Panc1 (cell line): ENCODE measurements around the gene XYLT1. TPM values are rescaled to one million over a fixed set of nuclear protein-coding genes. Genes with fewer than 3 reads are reported as not detected.

ENCODE experiments used
- ATAC-seq: fragments of 200-7000 bp; cut with Tn5 transposase; 2 replicates; pipeline ENCODE4 v1.9.1; 2020; ENCODE audit warnings: mild to moderate bottlenecking, moderate library complexity
- Bru-seq: library from RNA; stranded (reverse); fragments of 400-500 nt; gene quantifications from one replicate; lab custom pipeline; 2021; lab: Mats Ljungman, UMichigan
- BruChase-seq, 2 experiments: library from RNA; stranded (reverse); fragments of 400-500 nt; gene quantifications; one replicate each; lab custom pipeline; 2021; lab: Mats Ljungman, UMichigan
- BruUV-seq: library from RNA; stranded (reverse); fragments of 400-500 nt; replicated peaks from 2 replicates; lab custom pipeline; 2021; lab: Mats Ljungman, UMichigan
- CTCF ChIA-PET: fragments of 300-600 bp; sonication (Branson Sonifier 250); formaldehyde crosslinking; loops from one replicate; lab custom pipeline; 2022; ENCODE audit warnings: antibody characterized with exemption; lab: Charles Lee
- POLR2A ChIA-PET: fragments of 300-600 bp; sonication (Branson Sonifier 250); formaldehyde crosslinking; loops from one replicate; lab custom pipeline; 2022; ENCODE audit warnings: antibody characterized with exemption; lab: Charles Lee
- DNase-seq: peaks from one replicate; pipeline ENCODE4 v3.0.0-alpha.2; 2010; ENCODE audit warnings: low read depth, low spot score
- H3K27ac ChIP-seq: 2 replicates; pipeline ENCODE4 v1.5.1; 2011; ENCODE audit warnings: mild to moderate bottlenecking, low read length, inconsistent platforms
- H3K27me3 ChIP-seq: fragments of 200-500 bp; sonication (Bioruptor generic); 2 replicates; pipeline ENCODE4 v1.6.0; 2014; ENCODE audit warnings: low read length, inconsistent platforms; ENCODE audit not compliant: control insufficient read depth, insufficient read depth
- H3K36me3 ChIP-seq: fragments of 200-500 bp; sonication (Bioruptor generic); 2 replicates; pipeline ENCODE4 v1.5.1; 2014; ENCODE audit warnings: inconsistent platforms, mild to moderate bottlenecking, low read length, moderate library complexity; ENCODE audit not compliant: control insufficient read depth, insufficient read depth
- H3K4me1 ChIP-seq: 2 replicates; pipeline ENCODE4 v1.5.1; 2011; ENCODE audit warnings: inconsistent platforms, mild to moderate bottlenecking, low read length, moderate library complexity; ENCODE audit not compliant: control insufficient read depth, insufficient read depth
- H3K4me3 ChIP-seq, 2 experiments: 2 replicates each; pipeline ENCODE4 v1.5.1; 2011 to 2012; ENCODE audit warnings: low read depth in 2 of 2, low read length in 2 of 2, mild to moderate bottlenecking in 2 of 2, inconsistent platforms in 1 of 2, moderate library complexity in 1 of 2
- H3K9me3 ChIP-seq: fragments of 200-500 bp; sonication (Bioruptor generic); 2 replicates; pipeline ENCODE4 v1.5.1; 2014; ENCODE audit warnings: low read depth, mild to moderate bottlenecking, inconsistent platforms, low read length, moderate library complexity; ENCODE audit not compliant: control insufficient read depth, insufficient read depth
- POLR2AphosphoS5 ChIP-seq: IDR thresholded peaks from 2 replicates; pipeline ENCODE4 v1.6.1; 2012; ENCODE audit warnings: mild to moderate bottlenecking, low read depth, low read length, moderate library complexity
- SIN3A ChIP-seq: IDR thresholded peaks from 2 replicates; pipeline ENCODE4 v1.6.1; 2012; ENCODE audit warnings: low read depth, mild to moderate bottlenecking, low read length, moderate library complexity, borderline replicate concordance; ENCODE audit not compliant: insufficient read depth
- TCF7L2 ChIP-seq: IDR thresholded peaks from 2 replicates; pipeline ENCODE4 v1.6.1; 2011; ENCODE audit warnings: mild to moderate bottlenecking, low read depth, low read length, inconsistent platforms
- in situ Hi-C: cut with HindIII; loops from 2 replicates; pipeline ENCODE4 v1.10.0; 2016; ENCODE audit warnings: low sequenced_read_pairs, low pct_unique_long_range_greater_than_20kb
- intact Hi-C: fragments of 100-400 bp; cut with micrococcal nuclease; formaldehyde crosslinking; loops from one replicate; pipeline ENCODE4 v1.10.0; 2022; ENCODE audit not compliant: unreplicated experiment
- long read RNA-seq: library from polyadenylated mRNA; unstranded; transcript quantifications from one replicate; pipeline ENCODE4 v2.0.0, GENCODE V29; 2021; ENCODE audit not compliant: unreplicated experiment
- polyA plus RNA-seq: library from polyadenylated mRNA; unstranded; fragments of >200 nt; gene quantifications from one replicate; pipeline ENCODE4 v1.2.1, GENCODE V29; 2012; ENCODE audit warnings: missing spikeins; ENCODE audit not compliant: insufficient read length
- total RNA-seq: library from RNA; stranded (reverse); gene quantifications from one replicate; pipeline ENCODE4 v1.2.1, GENCODE V29; 2021; ENCODE audit not compliant: unreplicated experiment
- TF ChIP-seq, protein P1 (sequence below), 2 experiments: IDR thresholded peaks; 2 replicates each; pipeline ENCODE4 v1.6.1; 2011 to 2012; ENCODE audit warnings: low read depth in 2 of 2, control low read depth in 1 of 2, low read length in 1 of 2, mild to moderate bottlenecking in 1 of 2, moderate library complexity in 1 of 2; ENCODE audit not compliant: insufficient read depth in 1 of 2
- TF ChIP-seq, protein P2 (sequence below): fragments of 450-650 bp; IDR thresholded peaks from 2 replicates; pipeline ENCODE4 v1.5.1; 2017; ENCODE audit warnings: mild to moderate bottlenecking

The XYLT1 gene
- total RNA-seq (0.62 TPM), Bru-seq, nascent RNA (percentile 13 among the genes with signal in this experiment), BruChase-seq, experiment 1, labeled RNA remaining after a 2-hour chase (percentile 13 among the genes with signal in this experiment), BruChase-seq, experiment 2, labeled RNA remaining after a 6-hour chase (percentile 15 among the genes with signal in this experiment)
- 0.05 TPM for polyA plus RNA-seq
- long read RNA-seq = 0 reads

GRCh38 chr16:17470908-17471718, at the start of gene XYLT1:
TSS of gene XYLT1 (minus strand) at chr16:17470960. CDS start at chr16:17470796, 164 bp downstream.
- Histone ChIP-seq H3K9me3 (no peaks in the 10 kb centered on the region), H3K4me1 (peaks cover 10% of the 10 kb centered on the region), H3K36me3 (no peaks in the 10 kb centered on the region), H3K27ac (no peak within 1 kb of the TSS), H3K4me3 (peak within 1 kb of the TSS; percentile 31 to 38; a peak in 3 of 4 replicates), H3K27me3 (peaks cover 39% of the 10 kb centered on the region)
- ATAC-seq = peak; percentile 31; the same call in 1 of the 2 replicates
- ChIA-PET CTCF (no interaction called here), POLR2A (no interaction called here)
- DNase-seq = no peak
- in situ Hi-C loops = no loop called here
- BruUV-seq = no TSS peak
- TF ChIP-seq, protein P1, sequence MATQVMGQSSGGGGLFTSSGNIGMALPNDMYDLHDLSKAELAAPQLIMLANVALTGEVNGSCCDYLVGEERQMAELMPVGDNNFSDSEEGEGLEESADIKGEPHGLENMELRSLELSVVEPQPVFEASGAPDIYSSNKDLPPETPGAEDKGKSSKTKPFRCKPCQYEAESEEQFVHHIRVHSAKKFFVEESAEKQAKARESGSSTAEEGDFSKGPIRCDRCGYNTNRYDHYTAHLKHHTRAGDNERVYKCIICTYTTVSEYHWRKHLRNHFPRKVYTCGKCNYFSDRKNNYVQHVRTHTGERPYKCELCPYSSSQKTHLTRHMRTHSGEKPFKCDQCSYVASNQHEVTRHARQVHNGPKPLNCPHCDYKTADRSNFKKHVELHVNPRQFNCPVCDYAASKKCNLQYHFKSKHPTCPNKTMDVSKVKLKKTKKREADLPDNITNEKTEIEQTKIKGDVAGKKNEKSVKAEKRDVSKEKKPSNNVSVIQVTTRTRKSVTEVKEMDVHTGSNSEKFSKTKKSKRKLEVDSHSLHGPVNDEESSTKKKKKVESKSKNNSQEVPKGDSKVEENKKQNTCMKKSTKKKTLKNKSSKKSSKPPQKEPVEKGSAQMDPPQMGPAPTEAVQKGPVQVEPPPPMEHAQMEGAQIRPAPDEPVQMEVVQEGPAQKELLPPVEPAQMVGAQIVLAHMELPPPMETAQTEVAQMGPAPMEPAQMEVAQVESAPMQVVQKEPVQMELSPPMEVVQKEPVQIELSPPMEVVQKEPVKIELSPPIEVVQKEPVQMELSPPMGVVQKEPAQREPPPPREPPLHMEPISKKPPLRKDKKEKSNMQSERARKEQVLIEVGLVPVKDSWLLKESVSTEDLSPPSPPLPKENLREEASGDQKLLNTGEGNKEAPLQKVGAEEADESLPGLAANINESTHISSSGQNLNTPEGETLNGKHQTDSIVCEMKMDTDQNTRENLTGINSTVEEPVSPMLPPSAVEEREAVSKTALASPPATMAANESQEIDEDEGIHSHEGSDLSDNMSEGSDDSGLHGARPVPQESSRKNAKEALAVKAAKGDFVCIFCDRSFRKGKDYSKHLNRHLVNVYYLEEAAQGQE (IDR thresholded peaks at IDR 0.05; ENCODE audit: insufficient read depth in 1 of 2, low read depth in 2 of 2, low read length in 1 of 2) = no peak
- TF ChIP-seq, protein P2, sequence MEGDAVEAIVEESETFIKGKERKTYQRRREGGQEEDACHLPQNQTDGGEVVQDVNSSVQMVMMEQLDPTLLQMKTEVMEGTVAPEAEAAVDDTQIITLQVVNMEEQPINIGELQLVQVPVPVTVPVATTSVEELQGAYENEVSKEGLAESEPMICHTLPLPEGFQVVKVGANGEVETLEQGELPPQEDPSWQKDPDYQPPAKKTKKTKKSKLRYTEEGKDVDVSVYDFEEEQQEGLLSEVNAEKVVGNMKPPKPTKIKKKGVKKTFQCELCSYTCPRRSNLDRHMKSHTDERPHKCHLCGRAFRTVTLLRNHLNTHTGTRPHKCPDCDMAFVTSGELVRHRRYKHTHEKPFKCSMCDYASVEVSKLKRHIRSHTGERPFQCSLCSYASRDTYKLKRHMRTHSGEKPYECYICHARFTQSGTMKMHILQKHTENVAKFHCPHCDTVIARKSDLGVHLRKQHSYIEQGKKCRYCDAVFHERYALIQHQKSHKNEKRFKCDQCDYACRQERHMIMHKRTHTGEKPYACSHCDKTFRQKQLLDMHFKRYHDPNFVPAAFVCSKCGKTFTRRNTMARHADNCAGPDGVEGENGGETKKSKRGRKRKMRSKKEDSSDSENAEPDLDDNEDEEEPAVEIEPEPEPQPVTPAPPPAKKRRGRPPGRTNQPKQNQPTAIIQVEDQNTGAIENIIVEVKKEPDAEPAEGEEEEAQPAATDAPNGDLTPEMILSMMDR = no peak
- TF ChIP-seq TCF7L2 (no peak), SIN3A (no peak), POLR2AphosphoS5 (no peak)
- intact Hi-C loops = no loop called here

- POLR2A ChIA-PET = no interaction called here
- DNase-seq (no peak), ATAC-seq (no peak)
- no peaks in the 10 kb centered on the region for H3K4me1 ChIP-seq
- CTCF ChIA-PET = no interaction called here
- in situ Hi-C loops = no loop called here
- no peak overlapping the region for H3K4me3 ChIP-seq
- no peaks in the 10 kb centered on the region for H3K36me3 ChIP-seq
- no peak overlapping the region for H3K27ac ChIP-seq
- no peaks in the 10 kb centered on the region for H3K9me3 ChIP-seq
- BruUV-seq = no TSS peak
- intact Hi-C loops = no loop called here
- TF ChIP-seq, protein P1 (IDR thresholded peaks at IDR 0.05; ENCODE audit: insufficient read depth in 1 of 2, low read depth in 2 of 2, low read length in 1 of 2) = no peak
- TF ChIP-seq SIN3A (no peak), POLR2AphosphoS5 (no peak), TCF7L2 (no peak)
- TF ChIP-seq, protein P2 = no peak
- H3K27me3 ChIP-seq = peaks cover 20% of the 10 kb centered on the region
Observed at GRCh38 chr16:17520111-17520510, 49.4 kb upstream of the XYLT1 start.
